ENCODE measurements around the gene STING1. TPM values are rescaled to one million over a fixed set of nuclear protein-coding genes. Genes with fewer than 3 reads are reported as not detected.

The STING1 gene
- total RNA-seq, 2 experiments from 2014 or later, result 136 to 140 TPM

Other genes with a start within 250 kb of the STING1 start
- 100 to 1,000 TPM; 137 to 164 TPM for gene MATR3, start 189.0 kb downstream of the STING1 start, total RNA-seq
- gene PAIP2, start 140.9 kb downstream of the STING1 start, total RNA-seq, result 10 to 100 TPM; 68.8 to 74.3 TPM
- gene SLC23A1, start 99.5 kb downstream of the STING1 start, total RNA-seq, result under 1 TPM in 1 of 2 experiments, not detected in 1; 0.62 TPM
- gene MZB1, start 92.8 kb downstream of the STING1 start, total RNA-seq, result 1 to 10 TPM; 2.0 to 2.8 TPM
- gene PROB1, start 87.7 kb downstream of the STING1 start, total RNA-seq, result 1 to 10 TPM; 1.1 to 1.2 TPM
- 1 to 10 TPM; 6.0 to 7.4 TPM for gene SPATA24, start 78.7 kb downstream of the STING1 start, total RNA-seq
- 10 to 100 TPM; 18.1 to 18.8 TPM for gene DNAJC18, start 43.2 kb downstream of the STING1 start, total RNA-seq
- gene ECSCR, start 20.0 kb downstream of the STING1 start, total RNA-seq, result under 1 TPM; 0.74 to 0.81 TPM
- gene SMIM33, start 11.8 kb downstream of the STING1 start, total RNA-seq, result under 1 TPM; 0.14 to 0.37 TPM
- gene UBE2D2, start 78.6 kb upstream of the STING1 start, total RNA-seq, result 100 to 1,000 TPM; 221 to 243 TPM
- gene CXXC5, start 165.6 kb upstream of the STING1 start, total RNA-seq, result 1 to 10 TPM; 1.2 to 1.7 TPM